GM21619 (cell line): Measurements from ENCODE around the gene GALNT11.
A peak's percentile ranks its signal among the peaks of the same experiment; 100 is the strongest.

Source experiments
- ATAC-seq: cut with Tn5 transposase; IDR thresholded peaks from one replicate; pipeline ENCODE4 v1.9.1; 2021; ENCODE audit not compliant: unreplicated experiment

GALNT11 gene

DNA sequence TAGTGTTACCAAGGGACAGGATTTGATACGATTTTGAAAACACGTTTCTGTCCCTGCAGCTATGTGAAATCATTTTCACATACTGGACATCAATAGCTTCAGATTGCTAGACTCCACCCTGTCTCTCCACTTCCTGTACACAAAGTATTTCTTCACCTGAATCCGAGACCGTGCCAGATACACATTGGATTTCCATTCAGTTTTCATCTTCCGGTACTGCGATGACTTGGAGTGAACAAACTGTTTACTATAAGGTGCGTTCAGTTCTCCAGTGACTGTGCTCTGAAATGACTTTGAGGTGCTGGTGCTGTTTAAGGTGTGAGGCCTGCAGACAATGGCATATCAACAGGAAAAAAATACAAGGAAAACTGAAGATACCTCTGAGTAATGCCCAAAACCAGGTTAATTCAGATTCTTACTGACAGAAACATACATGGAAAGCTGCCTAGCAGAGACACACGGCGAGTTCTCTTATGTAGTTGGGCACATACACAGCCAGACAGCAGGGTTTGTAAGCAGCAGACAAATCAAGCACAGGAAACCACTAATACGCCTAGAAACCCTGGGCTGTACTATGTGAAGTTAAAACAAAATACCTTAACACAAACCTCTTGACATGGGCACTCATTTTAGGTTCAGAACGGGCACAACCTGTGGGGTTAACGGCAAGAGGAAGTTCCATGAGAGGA lies 119.2 kb downstream of the GALNT11 start:
- ATAC-seq = no peak

DNA sequence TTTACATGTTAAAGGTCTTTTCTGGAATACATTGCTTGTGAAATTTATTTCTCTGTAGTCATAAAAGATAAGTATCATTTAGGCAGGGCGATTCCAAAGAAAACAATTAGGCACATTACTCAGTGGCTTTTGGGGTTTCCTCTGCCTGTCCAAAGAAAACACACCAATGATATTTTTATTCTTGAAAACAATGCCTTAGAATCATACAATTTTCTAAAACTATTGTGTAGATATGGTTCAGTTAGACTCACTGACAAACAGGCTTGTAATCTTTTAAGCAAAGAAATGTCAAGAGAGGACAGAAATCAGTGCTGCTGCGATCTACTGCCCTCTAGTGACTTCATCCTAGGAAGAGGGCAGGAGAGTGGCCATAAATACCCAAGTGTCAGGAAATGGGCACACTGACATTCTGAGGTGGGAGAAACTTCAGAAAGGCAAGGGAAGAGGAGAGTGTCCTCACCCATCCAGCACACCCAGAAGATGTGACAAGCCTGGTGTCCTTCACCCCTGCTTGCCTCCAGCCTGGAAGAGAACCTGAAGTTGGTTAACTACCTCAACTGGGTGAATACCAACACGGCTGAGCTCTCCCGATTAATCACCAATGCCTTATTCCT lies 120.5 kb downstream of the GALNT11 start:
- no peak for ATAC-seq

DNA sequence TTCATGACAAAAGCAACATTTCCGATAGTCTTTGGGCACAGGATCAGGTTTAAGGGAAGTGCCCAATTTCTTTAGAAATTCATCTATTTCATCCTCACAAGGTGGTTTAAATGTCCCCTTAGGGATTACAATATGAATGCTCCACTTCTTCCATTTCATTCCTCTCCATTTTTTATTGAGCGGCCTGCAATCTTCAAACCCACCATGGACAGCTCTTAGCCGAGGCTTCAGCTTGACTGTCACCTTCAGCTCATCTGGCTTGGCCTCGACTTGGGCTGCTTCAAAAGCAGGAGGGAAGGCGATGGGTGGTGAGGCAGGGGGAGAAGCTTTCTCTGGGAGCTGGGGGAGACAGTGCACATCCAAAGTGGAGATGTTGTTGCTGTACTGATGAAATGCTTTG lies 123.2 kb downstream of the GALNT11 start:
- ATAC-seq = no peak

DNA sequence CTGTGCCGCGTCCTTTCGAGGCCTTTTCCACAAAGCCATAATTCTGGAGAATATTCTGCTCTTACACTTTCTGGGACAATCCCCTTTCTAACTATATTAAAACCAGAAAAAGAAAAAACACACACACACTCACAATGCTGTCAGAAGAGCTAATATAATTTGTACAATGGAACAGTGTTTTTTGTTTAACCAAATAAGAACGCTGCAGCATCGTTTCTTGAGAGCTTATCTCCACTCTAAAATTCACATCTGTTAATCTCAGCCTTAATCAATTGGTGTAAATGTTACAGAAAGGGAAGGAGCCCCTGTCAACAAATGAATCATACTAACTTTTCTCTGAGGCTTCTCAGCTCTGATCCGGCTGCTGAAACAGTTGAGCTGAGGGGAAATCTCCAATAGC lies 123.9 kb downstream of the GALNT11 start:
- ATAC-seq = no peak

DNA sequence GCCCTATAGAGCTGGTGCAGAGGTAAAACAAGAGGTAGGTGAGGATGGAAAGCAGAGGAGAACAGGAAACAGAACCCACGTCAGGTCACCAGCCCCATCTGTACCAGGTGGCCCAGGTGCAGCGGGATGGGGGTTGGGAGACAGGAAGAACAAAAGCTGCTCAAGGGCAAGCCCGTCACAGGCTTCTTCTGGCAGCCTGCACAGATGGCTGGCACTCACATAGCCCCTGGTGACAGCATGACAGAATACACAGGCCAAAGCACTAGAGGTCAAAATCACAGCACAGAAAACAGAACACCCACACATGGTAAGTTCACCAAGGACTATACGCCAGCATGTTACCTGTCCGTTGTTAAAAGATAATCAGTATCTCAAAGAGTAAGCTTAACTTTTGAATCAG lies 126.8 kb downstream of the GALNT11 start:
- no peak for ATAC-seq

DNA sequence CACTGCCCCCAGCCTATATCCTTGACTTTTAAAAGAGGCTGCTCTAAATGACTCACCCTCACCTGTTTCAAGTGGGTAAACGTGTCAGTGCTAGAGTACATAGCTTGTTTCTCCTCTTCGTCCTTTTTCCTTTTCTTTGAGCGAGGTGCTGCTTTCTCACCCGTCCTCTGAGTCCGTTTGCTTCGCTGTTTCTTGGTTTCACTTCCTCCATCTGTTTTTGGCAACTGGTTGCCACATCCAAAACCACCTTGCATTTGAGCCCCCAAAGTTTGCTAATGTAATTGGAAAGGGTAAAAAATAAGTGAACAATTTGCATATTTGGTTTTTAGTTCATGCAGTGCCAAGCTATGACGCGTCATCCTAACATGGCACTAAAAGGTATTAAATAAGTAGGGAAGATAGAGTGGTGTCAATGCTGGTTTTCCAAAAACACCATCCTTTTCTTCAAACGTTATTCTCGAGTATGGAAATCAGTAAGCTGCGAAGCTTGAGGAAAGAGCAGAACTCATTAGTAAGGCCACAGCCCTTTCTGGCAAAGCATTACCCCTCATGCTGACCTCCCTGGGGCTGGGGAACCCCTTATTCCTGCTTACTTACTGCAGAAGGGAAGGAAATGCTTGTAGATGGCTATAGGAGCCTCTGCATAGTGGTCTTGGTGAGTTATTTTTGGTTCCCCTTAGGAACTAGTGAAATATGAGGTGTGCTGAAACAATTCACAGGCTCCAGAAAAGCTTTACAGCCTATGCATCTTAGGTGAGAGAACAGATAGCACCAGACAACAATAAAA lies 133.5 kb downstream of the GALNT11 start:
- ATAC-seq = peak; percentile 88

DNA sequence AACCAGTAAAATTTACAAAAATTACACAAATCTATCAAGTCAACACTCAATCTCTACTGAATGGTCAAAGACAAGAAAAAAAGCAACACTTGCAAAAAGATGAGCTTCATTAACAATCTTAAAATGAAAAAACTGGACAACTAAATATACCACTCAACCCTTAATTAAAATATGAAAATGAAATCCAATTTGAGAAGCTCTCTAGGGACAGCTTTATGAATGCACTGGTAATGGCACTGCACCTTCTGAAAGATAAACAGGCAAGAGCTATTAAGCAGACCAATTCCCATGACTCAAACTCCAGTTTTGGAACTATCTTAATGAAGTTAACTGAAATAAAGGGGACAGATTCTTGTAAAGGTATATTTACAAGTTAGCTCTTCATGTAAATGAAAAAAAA lies 135.7 kb downstream of the GALNT11 start:
- ATAC-seq = no peak

DNA sequence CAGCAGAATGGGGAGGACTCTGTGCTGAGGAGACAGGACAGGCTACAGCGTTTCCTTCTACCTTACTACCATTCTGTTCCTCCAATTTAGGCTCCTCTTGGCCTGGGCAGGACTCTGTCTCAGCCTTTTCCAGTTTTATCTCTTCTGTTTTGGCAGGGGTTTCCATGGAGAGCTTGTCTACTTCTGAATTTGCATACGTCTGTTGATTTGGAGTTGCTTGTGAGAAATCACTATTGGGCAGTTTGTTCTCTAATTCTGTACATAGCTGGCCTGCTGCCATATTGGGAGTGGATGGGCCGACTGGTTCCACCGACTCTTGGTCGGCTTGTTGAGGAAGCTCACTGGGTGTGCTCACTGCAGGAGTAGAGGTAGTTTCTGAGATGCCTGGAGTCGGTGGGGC lies 136.8 kb downstream of the GALNT11 start:
- no peak for ATAC-seq
